Measurements from ENCODE around the gene ZNF503. TPM values are rescaled to one million over a fixed set of nuclear protein-coding genes. Genes with fewer than 3 reads are reported as not detected.

ZNF503 gene
- total and polyA plus RNA-seq, 2 of the 8 experiments (the other 6 are each of a cell fraction or from before 2014, with no cell fraction given), result 0.03 to 0.13 TPM

- CTCF ChIA-PET (ENCODE audit: partially characterized antibody), result interaction anchor here (0.9 to 1.3 kb wide), 3 partner anchors 9 to 147 kb away, joined by 3 to 7 read pairs (median 3); no protein-coding TSS in a partner anchor
- H4K5ac ChIP-seq (ENCODE audit: insufficient read length, low read depth, low read length), result no peak overlapping the region
- H2BK5ac ChIP-seq (ENCODE audit: low read depth, low read length), result no peak overlapping the region
- H3K4me2 ChIP-seq (ENCODE audit: insufficient read depth in 1 of 2, low read depth in 2 of 2, low read length in 2 of 2), result no peak overlapping the region
- no peak overlapping the region for H2BK20ac ChIP-seq (ENCODE audit: low read length)
- no peak overlapping the region for H2BK12ac ChIP-seq (ENCODE audit: low read depth, low read length)
- H3K56ac ChIP-seq (replicated peaks; ENCODE audit: insufficient read length, low read depth, low read length), result no peak overlapping the region
- H4K91ac ChIP-seq (replicated peaks; ENCODE audit: insufficient read length, low read length), result no peak overlapping the region
- WGBS, 2 experiments (ENCODE audit: extremely low coverage in 1 of 2, insufficient coverage in 1 of 2, insufficient read length in 1 of 2, insufficient replicate concordance in 2 of 2, low coverage in 1 of 2, low lambda C conversion rate in 2 of 2, missing lambda C conversion rate in 1 of 2), result 100% methylated on average over 1 of the region's 1 CpG; no CpG with 5 or more reads in 1 of the 2 experiments
- no peak overlapping the region for H3K23ac ChIP-seq (ENCODE audit: insufficient read length)
- no peak overlapping the region for H3K4ac ChIP-seq (replicated peaks; ENCODE audit: insufficient read length, low read depth, low read length)
- no peaks in the 10 kb centered on the region for H3K79me1 ChIP-seq (ENCODE audit: low read depth, low read length)
- no peak overlapping the region for H3K18ac ChIP-seq (ENCODE audit: extremely low read depth, low read length)
- peaks cover 4 to 14% (median 12%) of the 10 kb centered on the region in 4 experiments for H3K4me1 ChIP-seq (replicated peaks in 1 of 4; ENCODE audit: control insufficient read depth in 3 of 4, insufficient read depth in 4 of 4, low read length in 3 of 4)
- no peak overlapping the region for H3K4me3 ChIP-seq (ENCODE audit: extremely low read depth in 1 of 4, insufficient read depth in 2 of 4, low read depth in 3 of 4, low read length in 4 of 4)
- peaks cover 0 to 15% (median 3%) of the 10 kb centered on the region in 4 experiments; a peak in 4 of 7 replicates for H3K27me3 ChIP-seq (replicated peaks in 1 of 4; ENCODE audit: control insufficient read depth in 3 of 4, extremely low read depth in 1 of 4, insufficient read depth in 3 of 4, low read length in 3 of 4)
- H2BK120ac ChIP-seq (replicated peaks; ENCODE audit: low read depth, low read length), result no peak overlapping the region
- DNase-seq (ENCODE audit: low read depth in 1 of 2, low spot score in 2 of 2) (no peak), FAIRE-seq (no peak)
- H3K14ac ChIP-seq (ENCODE audit: insufficient read length), result no peak overlapping the region
- no peaks in the 10 kb centered on the region for H3K23me2 ChIP-seq (ENCODE audit: low read depth, low read length)
- peaks cover 6 to 8% of the 10 kb centered on the region in 2 experiments; a peak in 2 of 4 replicates for H3K9me3 ChIP-seq (ENCODE audit: insufficient read depth in 2 of 2, low read depth in 1 of 2, low read length in 1 of 2)
- POLR2A ChIA-PET (ENCODE audit: partially characterized antibody), result no interaction called here
- no peak overlapping the region for H2AFZ ChIP-seq (ENCODE audit: low read length)
- no peak overlapping the region for H2AK5ac ChIP-seq (ENCODE audit: low read depth, low read length)
- peaks cover 0 to 3% of the 10 kb centered on the region in 2 experiments for H4K20me1 ChIP-seq (replicated peaks in 1 of 2; ENCODE audit: control insufficient read depth in 1 of 2, insufficient read depth in 2 of 2, low read length in 2 of 2)
- no peak overlapping the region for H2BK15ac ChIP-seq (ENCODE audit: low read length)
- H3K9ac ChIP-seq (replicated peaks in 1 of 4; ENCODE audit: extremely low read depth in 1 of 4, low read depth in 3 of 4, low read length in 3 of 4), result no peak overlapping the region
- no peaks in the 10 kb centered on the region for H3K36me3 ChIP-seq (ENCODE audit: control insufficient read depth in 2 of 4, insufficient read depth in 4 of 4, low read length in 3 of 4)
- H4K8ac ChIP-seq (ENCODE audit: extremely low read depth, insufficient read depth, low read length), result no peak overlapping the region
- no peaks in the 10 kb centered on the region for H3K79me2 ChIP-seq (ENCODE audit: control insufficient read depth in 1 of 2, insufficient read depth in 2 of 2, low read length in 2 of 2)
- no peak overlapping the region for H3K27ac ChIP-seq (ENCODE audit: low read depth, low read length)
- no peak for TF ChIP-seq RFX5 (IDR thresholded peaks at IDR 0.05; ENCODE audit: borderline replicate concordance, low read depth, low read length)
- no peak for TF ChIP-seq HDAC2 (IDR thresholded peaks at IDR 0.05; ENCODE audit: borderline replicate concordance in 1 of 2, low read depth in 2 of 2, low read length in 2 of 2)
- TF ChIP-seq SP1 (IDR thresholded peaks at IDR 0.05; ENCODE audit: low read depth, low read length), result no peak
- TF ChIP-seq RXRA (IDR thresholded peaks at IDR 0.05; ENCODE audit: insufficient read depth, low read depth, low read length), result no peak
- no peak for TF ChIP-seq BACH1 (IDR thresholded peaks at IDR 0.05; ENCODE audit: low read length)
- TF ChIP-seq GABPA (IDR thresholded peaks at IDR 0.05; ENCODE audit: borderline replicate concordance, insufficient read depth, low read length), result no peak
- TF ChIP-seq CEBPB (IDR thresholded peaks at IDR 0.05; ENCODE audit: low read depth, low read length), result no peak
- no peak for TF ChIP-seq JUN (IDR thresholded peaks at IDR 0.05; ENCODE audit: low read depth, low read length)
- TF ChIP-seq EZH2 (IDR thresholded peaks at IDR 0.05; ENCODE audit: low read depth, low read length, severe bottlenecking), result no peak
- no peak for TF ChIP-seq TBP (IDR thresholded peaks at IDR 0.05; ENCODE audit: low read depth, low read length)
- TF ChIP-seq ATF2 (IDR thresholded peaks at IDR 0.05; ENCODE audit: low read length), result no peak
- TF ChIP-seq POLR2AphosphoS5 (IDR thresholded peaks at IDR 0.05; ENCODE audit: low read depth, low read length), result no peak
- TF ChIP-seq SIX5 (IDR thresholded peaks at IDR 0.05; ENCODE audit: low read depth, low read length), result no peak
- TF ChIP-seq POLR2A (IDR thresholded peaks at IDR 0.05; ENCODE audit: control extremely low read depth in 1 of 2, low read depth in 2 of 2, low read length in 2 of 2), result no peak
Observed at GRCh38 chr10:75446508-75446907, 44.9 kb upstream of the ZNF503 start.
